Adipocyte (in vitro differentiated cells): ENCODE measurements around the gene SERINC3.

Experiments used
- DNase-seq: peaks from one replicate; pipeline ENCODE4 v3.0.0-alpha.2; 2015; ENCODE audit warnings: low read depth
- H3K27me3 ChIP-seq: replicated peaks from 2 replicates; pipeline ENCODE4 v1.7.0; 2013; ENCODE audit warnings: mild to moderate bottlenecking, low read length, moderate library complexity; ENCODE audit not compliant: control insufficient read depth, insufficient read depth
- H3K36me3 ChIP-seq: 2 replicates; pipeline ENCODE4 v1.7.0; 2013; ENCODE audit warnings: low read length, mild to moderate bottlenecking, moderate library complexity; ENCODE audit not compliant: control insufficient read depth, insufficient read depth, severe bottlenecking
- H3K4me1 ChIP-seq: 2 replicates; pipeline ENCODE4 v1.7.0; 2013; ENCODE audit warnings: mild to moderate bottlenecking, low read length, moderate library complexity; ENCODE audit not compliant: control insufficient read depth, insufficient read depth
- H3K4me3 ChIP-seq: 2 replicates; pipeline ENCODE4 v1.7.0; 2013; ENCODE audit warnings: mild to moderate bottlenecking, low read length, moderate library complexity
- H3K9ac ChIP-seq: 2 replicates; pipeline ENCODE4 v1.7.0; 2013; ENCODE audit warnings: mild to moderate bottlenecking, low read length, moderate library complexity
- H3K9me3 ChIP-seq: 2 replicates; pipeline ENCODE4 v1.7.0; 2013; ENCODE audit warnings: mild to moderate bottlenecking, low read length, moderate library complexity; ENCODE audit not compliant: control insufficient read depth

SERINC3 gene

DNA sequence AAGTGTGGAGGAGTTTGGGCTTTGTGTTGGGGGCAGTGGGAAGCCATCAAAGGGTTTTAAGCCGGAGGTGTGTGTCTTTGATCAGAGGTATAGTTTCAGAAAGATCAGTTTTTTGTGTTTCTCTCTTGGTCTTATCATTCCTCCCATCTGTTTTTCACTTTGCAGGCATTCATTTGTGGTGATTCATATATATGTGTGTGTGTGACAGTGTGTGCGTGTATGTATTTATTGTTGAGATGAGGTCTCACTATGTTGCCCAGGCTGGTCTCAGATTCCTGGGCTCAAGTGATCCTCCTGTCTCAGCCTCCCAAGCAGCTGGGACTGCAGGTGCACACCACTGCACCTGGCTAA is 11.1 kb upstream of the SERINC3 start:
- H3K4me3 ChIP-seq: peak overlapping the region; percentile 91
- no peaks in the 10 kb centered on the region for H3K36me3 ChIP-seq
- no peaks in the 10 kb centered on the region for H3K27me3 ChIP-seq
- peaks cover 15% of the 10 kb centered on the region for H3K4me1 ChIP-seq
- H3K9ac ChIP-seq: peak overlapping the region; percentile 93
- H3K9me3 ChIP-seq: no peaks in the 10 kb centered on the region
- peak; percentile 51 for DNase-seq

DNA sequence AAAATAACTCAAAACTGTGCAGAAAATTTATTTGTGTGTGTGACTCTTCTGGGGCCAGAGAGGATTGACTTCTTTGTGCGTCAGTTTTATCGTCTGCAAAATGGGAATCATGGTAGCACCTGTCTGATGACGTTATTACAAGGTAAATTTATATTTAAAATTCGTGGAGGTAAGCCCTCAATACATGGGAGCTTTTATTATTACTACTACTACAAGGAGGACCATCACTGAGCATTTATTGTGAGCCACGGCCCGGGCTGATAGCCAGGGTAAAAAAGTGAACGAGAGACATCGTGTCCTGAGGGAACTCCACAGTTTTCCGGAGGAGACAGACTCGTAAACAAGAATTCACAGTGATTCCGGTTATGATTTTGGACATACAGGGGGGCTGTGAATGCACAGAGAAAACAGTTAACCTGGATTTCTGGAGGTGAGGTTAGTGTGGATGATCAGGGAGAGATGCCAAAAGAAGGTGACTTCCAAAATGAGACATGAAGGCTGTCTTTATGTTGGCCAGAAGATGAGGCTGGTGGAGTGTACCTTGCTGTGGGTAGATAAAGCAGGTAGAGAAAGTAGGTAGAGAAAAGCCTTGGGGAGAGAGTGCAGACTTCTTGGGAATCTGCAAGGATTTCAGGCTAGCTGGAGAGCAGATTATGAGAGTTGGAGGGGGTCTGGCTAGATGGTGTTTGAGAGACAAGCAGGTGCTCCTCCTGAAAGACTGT is 10.6 kb upstream of the SERINC3 start:
- Histone ChIP-seq H3K4me1 (peaks cover 15% of the 10 kb centered on the region), H3K27me3 (no peaks in the 10 kb centered on the region), H3K36me3 (no peaks in the 10 kb centered on the region), H3K9me3 (no peaks in the 10 kb centered on the region), H3K4me3 (peak overlapping the region; percentile 91), H3K9ac (peak overlapping the region; percentile 93)
- DNase-seq: peak; percentile 27

DNA sequence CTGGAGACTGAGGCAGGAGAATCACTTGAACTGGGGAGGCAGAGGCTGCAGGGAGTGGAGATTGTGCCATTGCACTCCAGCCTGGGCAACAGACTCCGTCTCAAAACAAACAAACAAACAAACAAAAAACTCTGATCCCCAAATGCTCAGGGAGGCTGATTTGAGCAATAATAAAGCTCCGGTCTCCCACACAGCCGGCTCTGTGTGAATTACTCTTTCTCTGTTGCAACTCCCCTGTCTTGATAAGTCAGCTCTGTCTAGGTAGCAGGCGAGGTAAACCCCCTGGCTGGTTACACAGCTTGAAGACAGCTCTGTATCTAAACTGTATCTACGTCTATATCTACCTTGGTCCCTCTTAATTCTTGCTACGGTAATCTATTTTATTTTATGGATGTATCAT is 6.4 kb upstream of the SERINC3 start:
- DNase-seq: no peak
- H3K27me3 ChIP-seq: no peaks in the 10 kb centered on the region
- H3K36me3 ChIP-seq: no peaks in the 10 kb centered on the region
- H3K9ac ChIP-seq: no peak overlapping the region
- H3K9me3 ChIP-seq: no peaks in the 10 kb centered on the region
- H3K4me1 ChIP-seq: peaks cover 15% of the 10 kb centered on the region
- H3K4me3 ChIP-seq: no peak overlapping the region

DNA sequence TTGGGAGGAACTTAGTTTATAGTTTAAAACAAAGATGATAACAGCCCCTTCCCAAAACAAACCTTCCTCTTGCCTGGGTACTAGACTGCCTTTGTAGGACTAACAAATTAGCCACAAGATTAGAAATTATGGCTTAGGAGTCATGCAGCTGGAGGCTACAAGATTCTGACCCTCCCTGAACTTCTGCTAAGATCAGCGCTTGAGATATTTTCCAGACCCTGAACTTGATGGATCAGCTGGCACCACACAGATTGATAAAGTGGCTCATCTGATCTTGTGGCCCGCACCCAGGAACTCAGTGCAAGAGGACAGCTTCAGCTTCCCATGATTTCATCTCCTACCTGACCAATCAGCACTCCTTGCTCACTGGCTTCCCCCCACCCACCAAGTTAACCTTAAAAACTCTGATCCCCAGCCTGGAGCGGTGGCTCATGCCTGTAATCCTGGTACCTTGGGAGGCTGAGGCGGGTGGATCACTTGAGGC is 5.9 kb upstream of the SERINC3 start:
- Histone ChIP-seq H3K9ac (no peak overlapping the region), H3K4me3 (no peak overlapping the region), H3K36me3 (no peaks in the 10 kb centered on the region), H3K9me3 (no peaks in the 10 kb centered on the region), H3K27me3 (no peaks in the 10 kb centered on the region), H3K4me1 (peaks cover 12% of the 10 kb centered on the region)
- no peak for DNase-seq

DNA sequence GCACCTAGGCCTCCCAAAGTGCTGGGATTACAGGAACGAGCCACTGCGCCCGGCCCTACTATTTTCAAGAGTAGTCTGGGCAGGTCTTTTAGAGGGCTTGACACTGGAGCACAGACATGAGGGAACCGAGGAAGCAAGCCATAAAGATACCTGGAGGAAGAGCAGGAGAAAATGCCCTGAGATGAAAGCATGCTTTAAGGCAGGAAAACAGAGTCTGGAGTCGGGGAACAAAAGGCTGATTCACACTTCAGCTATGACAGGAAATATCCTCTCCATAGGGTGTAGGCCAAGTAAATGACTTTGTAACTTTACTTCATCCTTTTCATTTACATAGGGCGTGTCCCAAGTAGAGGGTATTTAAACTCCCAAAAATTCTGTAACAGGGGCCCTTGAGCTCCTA is 4.3 kb upstream of the SERINC3 start:
- H3K27me3 ChIP-seq: no peaks in the 10 kb centered on the region
- DNase-seq: peak; percentile 25

DNA sequence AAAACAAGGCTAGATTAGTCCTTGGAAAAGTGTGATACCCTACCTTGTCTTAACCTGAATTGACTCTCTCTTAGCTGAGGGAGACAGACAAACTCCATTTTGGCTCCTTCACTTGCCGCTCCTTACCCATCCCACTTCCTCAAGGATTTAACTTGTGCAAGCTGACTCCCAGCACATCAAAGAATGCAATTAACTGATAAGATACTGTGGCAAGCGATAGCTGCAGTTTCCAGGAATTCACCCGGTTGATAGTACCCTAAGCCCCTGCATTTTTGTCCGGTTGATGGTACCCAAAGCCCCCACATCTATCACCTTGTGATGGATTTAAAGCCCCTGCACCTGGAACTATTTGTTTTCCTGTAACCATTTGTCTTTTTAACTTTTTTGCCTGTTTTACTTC is 1.9 kb upstream of the SERINC3 start:
- no peak overlapping the region for H3K9ac ChIP-seq
- no peaks in the 10 kb centered on the region for H3K27me3 ChIP-seq
- H3K4me3 ChIP-seq: no peak overlapping the region
- no peaks in the 10 kb centered on the region for H3K36me3 ChIP-seq
- H3K9me3 ChIP-seq: no peaks in the 10 kb centered on the region
- DNase-seq: no peak
- peaks cover 26% of the 10 kb centered on the region for H3K4me1 ChIP-seq

More for the DNA sequence above, 4.3 kb upstream of the SERINC3 start:
- H3K9me3 ChIP-seq: no peaks in the 10 kb centered on the region
- no peak overlapping the region for H3K9ac ChIP-seq
- H3K36me3 ChIP-seq: no peaks in the 10 kb centered on the region
- no peak overlapping the region for H3K4me3 ChIP-seq
- peaks cover 7% of the 10 kb centered on the region for H3K4me1 ChIP-seq

DNA sequence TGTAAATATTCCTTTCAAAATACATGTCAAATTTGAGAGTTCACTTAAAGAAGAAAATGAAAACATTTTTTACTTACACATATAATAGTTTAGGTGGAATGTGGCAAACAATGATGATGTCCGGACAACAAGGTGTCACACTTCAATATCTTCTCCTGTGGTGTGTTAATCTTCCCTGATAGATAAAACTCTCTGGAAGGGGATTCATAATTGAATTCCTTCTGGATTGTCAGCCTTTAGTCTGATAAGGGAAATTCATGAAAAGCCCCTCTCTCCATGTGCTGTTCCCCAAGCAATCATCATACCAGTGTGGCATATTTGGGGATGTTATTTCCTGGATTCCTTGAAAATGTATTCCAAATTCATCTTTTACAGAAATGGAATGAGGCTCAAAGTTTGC is 971 bp upstream of the SERINC3 start:
- no peak for DNase-seq
- Histone ChIP-seq H3K4me3 (no peak overlapping the region), H3K9me3 (no peaks in the 10 kb centered on the region), H3K4me1 (peaks cover 29% of the 10 kb centered on the region), H3K9ac (no peak overlapping the region), H3K36me3 (no peaks in the 10 kb centered on the region), H3K27me3 (no peaks in the 10 kb centered on the region)

DNA sequence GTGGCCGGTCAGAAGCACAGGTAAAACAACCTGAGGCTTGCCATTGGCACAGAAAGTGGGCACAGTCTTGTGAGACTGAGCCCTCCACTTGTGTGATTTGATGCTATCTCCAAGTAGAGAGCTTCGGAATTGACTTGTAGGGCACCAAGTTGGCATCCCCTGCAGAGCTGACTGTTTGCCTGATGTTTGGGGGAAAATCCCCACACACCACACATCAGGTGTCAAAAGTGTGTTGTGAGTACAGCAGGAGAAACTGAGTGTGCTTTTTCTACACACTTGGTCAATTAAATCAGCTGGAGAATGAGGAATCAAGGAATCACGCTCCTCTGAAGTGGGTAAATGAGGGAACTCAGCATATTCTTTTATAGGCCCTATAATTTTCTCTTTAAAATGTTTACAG is 989 bp downstream of the SERINC3 start:
- Histone ChIP-seq H3K4me3 (peak overlapping the region; percentile 95), H3K9me3 (no peaks in the 10 kb centered on the region), H3K27me3 (no peaks in the 10 kb centered on the region), H3K9ac (peak overlapping the region; percentile 97), H3K36me3 (no peaks in the 10 kb centered on the region), H3K4me1 (peaks cover 48% of the 10 kb centered on the region)
- DNase-seq: no peak

DNA sequence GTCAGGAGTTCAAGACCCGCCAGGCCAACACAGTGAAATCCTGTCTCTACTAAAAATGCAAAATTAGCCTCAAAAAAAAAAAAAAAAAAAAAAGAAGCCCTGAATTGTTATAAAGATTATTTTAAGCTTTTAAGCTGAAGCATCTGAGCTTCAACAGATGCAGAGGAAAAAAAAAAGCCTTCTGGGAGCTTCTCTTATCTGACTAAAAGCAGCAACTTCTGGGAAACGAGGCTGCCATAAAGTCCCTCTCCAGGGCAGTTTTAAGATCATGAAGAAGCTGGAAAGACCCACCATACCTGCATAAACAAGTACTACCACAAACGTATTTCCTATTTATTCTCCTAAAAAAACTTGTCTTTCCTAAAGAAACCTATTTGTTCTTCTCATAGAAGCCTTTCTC is 3.6 kb downstream of the SERINC3 start:
- H3K9me3 ChIP-seq: no peaks in the 10 kb centered on the region
- no peaks in the 10 kb centered on the region for H3K27me3 ChIP-seq
- peaks cover 59% of the 10 kb centered on the region for H3K4me1 ChIP-seq
- no peaks in the 10 kb centered on the region for H3K36me3 ChIP-seq
- no peak for DNase-seq
- no peak overlapping the region for H3K4me3 ChIP-seq
- H3K9ac ChIP-seq: peak overlapping the region; percentile 4

DNA sequence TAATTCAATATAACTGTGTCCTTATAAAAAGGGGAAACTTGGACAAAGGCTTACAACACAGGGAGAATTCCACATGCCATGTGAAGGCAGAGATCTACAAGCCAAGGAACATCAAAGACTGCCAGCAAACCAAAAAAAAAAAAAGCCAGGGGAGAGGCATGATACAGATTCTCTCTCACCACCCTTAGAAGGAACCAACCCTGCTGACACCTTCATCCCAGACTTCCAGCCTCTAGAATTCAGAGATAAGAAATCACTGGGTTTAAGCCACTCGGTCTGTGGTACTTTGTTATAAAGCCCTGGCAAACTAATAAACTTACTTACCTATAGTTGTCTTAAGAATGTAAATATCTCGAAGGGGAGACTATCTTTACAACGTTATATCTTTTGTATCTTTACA is 4.4 kb downstream of the SERINC3 start:
- Histone ChIP-seq H3K9ac (peak overlapping the region; percentile 4), H3K4me3 (no peak overlapping the region), H3K9me3 (no peaks in the 10 kb centered on the region), H3K27me3 (no peaks in the 10 kb centered on the region), H3K36me3 (peaks cover 6% of the 10 kb centered on the region), H3K4me1 (peaks cover 61% of the 10 kb centered on the region)
- DNase-seq: no peak

DNA sequence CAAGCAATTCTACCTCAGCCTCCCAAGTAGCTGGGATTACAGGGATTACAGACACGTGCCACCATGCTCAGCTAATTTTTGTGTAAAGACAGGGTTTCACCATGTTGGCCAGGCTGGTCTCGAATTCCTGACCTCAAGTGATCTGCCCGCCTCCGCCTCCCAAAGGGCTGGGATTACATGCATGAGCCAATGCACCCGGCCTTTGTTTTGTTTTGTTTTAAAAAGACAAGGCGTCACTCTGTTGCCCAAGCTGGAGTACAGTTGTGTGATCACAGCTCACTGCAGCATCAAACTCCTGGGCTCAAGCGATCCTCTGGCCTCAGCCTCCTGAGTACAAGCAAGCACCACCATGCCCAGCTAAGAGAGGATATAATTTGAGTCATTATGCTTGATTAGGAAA is 5.4 kb downstream of the SERINC3 start:
- H3K9me3 ChIP-seq: no peaks in the 10 kb centered on the region
- no peaks in the 10 kb centered on the region for H3K27me3 ChIP-seq
- no peak overlapping the region for H3K4me3 ChIP-seq
- DNase-seq: no peak
- H3K36me3 ChIP-seq: peaks cover 13% of the 10 kb centered on the region
- peaks cover 57% of the 10 kb centered on the region for H3K4me1 ChIP-seq
- no peak overlapping the region for H3K9ac ChIP-seq

DNA sequence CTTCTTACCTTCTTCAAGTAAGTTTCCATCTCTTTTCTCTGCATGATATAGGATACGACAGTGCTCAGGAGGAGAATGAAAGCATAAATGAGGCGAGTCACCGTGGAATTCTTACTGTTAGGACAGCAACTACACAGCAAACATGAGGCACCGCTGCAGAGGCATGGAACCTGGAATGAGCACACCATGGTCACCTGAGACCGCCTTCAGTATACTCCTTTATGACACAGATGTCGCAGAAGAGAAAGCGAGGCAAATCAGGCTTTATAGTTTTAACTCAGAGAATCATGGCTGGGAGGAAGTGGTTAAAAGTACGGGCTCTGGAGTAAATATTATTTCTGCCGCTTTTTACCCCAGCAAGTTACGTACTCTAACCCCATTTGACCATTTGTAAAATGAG is 8.0 kb downstream of the SERINC3 start:
- DNase-seq: no peak
- no peak overlapping the region for H3K4me3 ChIP-seq
- H3K9ac ChIP-seq: no peak overlapping the region
- H3K9me3 ChIP-seq: no peaks in the 10 kb centered on the region
- peaks cover 36% of the 10 kb centered on the region for H3K4me1 ChIP-seq
- no peaks in the 10 kb centered on the region for H3K27me3 ChIP-seq
- peaks cover 39% of the 10 kb centered on the region for H3K36me3 ChIP-seq
